SK-N-SH (cell line): ENCODE measurements around the gene ARHGEF10L. TPM values are rescaled to one million over a fixed set of nuclear protein-coding genes. Genes with fewer than 3 reads are reported as not detected.
A peak's percentile ranks its signal among the peaks of the same experiment; 100 is the strongest.
"Not testable (repeated sequence)": the region's sequence is repeated elsewhere in the genome, so short reads cannot be mapped to it uniquely, and the experiment has no call there.

Experiments used
- CTCF ChIA-PET: fragments of 300-600, 350-600 bp; formaldehyde crosslinking; extraction: SDS; loops from one replicate; lab custom pipeline; 2021; lab: Yijun Ruan, JAX
- POLR2A ChIA-PET: fragments of 350-600 bp; sonication (Branson Sonifier 250); formaldehyde crosslinking; extraction: SDS; loops from one replicate; lab custom pipeline; 2020; ENCODE audit warnings: antibody characterized with exemption, inconsistent platforms; lab: Yijun Ruan, JAX
- DNase-seq: peaks from one replicate; pipeline ENCODE4 v3.0.0; 2012
- H2AFZ ChIP-seq: fragments of 200-600 bp; sonication (generic); 2 replicates; pipeline ENCODE4 v1.8.1; 2016; ENCODE audit warnings: antibody characterized with exemption, mild to moderate bottlenecking, low read depth
- H3F3A ChIP-seq: fragments of 200-600 bp; sonication (generic); replicated peaks from 2 replicates; pipeline ENCODE3; 2016; ENCODE audit warnings: antibody characterized with exemption, mild to moderate bottlenecking; ENCODE audit not compliant: insufficient read depth
- H3K27ac ChIP-seq, 2 experiments: fragments of 200-500 bp in 1 of 2; fragments of 200-600 bp in 1 of 2; sonication (Bioruptor generic) in 1 of 2; sonication (generic), shearing (Covaris generic) in 1 of 2; 2 replicates each; pipeline versions ENCODE4 v1.5.1 to v1.6.1; 2014 to 2016; ENCODE audit warnings: low read depth in 2 of 2, inconsistent platforms in 1 of 2, low read length in 1 of 2, mild to moderate bottlenecking in 1 of 2, mixed read lengths in 1 of 2
- H3K27me3 ChIP-seq: fragments of 200-600 bp; sonication (generic), shearing (Covaris generic); 2 replicates; pipeline ENCODE4 v1.6.1; 2016; ENCODE audit warnings: mixed run types; ENCODE audit not compliant: insufficient read depth
- H3K36me3 ChIP-seq, 2 experiments: fragments of 200-500 bp in 1 of 2; fragments of 200-600 bp in 1 of 2; sonication (Bioruptor generic) in 1 of 2; sonication (generic) in 1 of 2; replicated peaks in 1 of 2; 2 replicates each; pipeline versions ENCODE3 to v1.5.1; 2014 to 2016; ENCODE audit warnings: low read length in 1 of 2, mild to moderate bottlenecking in 1 of 2; ENCODE audit not compliant: insufficient read depth in 2 of 2, control insufficient read depth in 1 of 2
- H3K4me1 ChIP-seq, 2 experiments: fragments of 200-500 bp in 1 of 2; fragments of 200-600 bp in 1 of 2; sonication (Bioruptor generic) in 1 of 2; sonication (generic), shearing (Covaris generic) in 1 of 2; 2 replicates each; pipeline versions ENCODE4 v1.5.1 to v1.6.1; 2014 to 2016; ENCODE audit warnings: low read depth in 1 of 2, low read length in 1 of 2, mixed run types in 1 of 2; ENCODE audit not compliant: insufficient read depth in 2 of 2, control insufficient read depth in 1 of 2
- H3K4me2 ChIP-seq: fragments of 200-600 bp; sonication (generic), shearing (Covaris generic); 2 replicates; pipeline ENCODE4 v1.6.1; 2017; ENCODE audit warnings: mixed run types
- H3K4me3 ChIP-seq, 2 experiments: fragments of 200-500 bp in 1 of 2; fragments of 200-600 bp in 1 of 2; sonication (Bioruptor generic) in 1 of 2; sonication (generic), shearing (Covaris generic) in 1 of 2; 2 replicates each; pipeline versions ENCODE4 v1.5.1 to v1.8.1; 2014 to 2016; ENCODE audit warnings: low read depth in 2 of 2, inconsistent platforms in 1 of 2, low read length in 1 of 2, mild to moderate bottlenecking in 1 of 2, mixed read lengths in 1 of 2, moderate library complexity in 1 of 2
- H3K79me2 ChIP-seq: fragments of 200-600 bp; sonication (generic); 2 replicates; pipeline ENCODE4 v1.8.1; 2017; ENCODE audit warnings: mild to moderate bottlenecking; ENCODE audit not compliant: insufficient read depth
- H3K9ac ChIP-seq: fragments of 200-600 bp; sonication (generic); 2 replicates; pipeline ENCODE4 v1.6.1; 2017; ENCODE audit warnings: mixed run types
- H3K9me2 ChIP-seq: fragments of 200-600 bp; sonication (generic); 2 replicates; pipeline ENCODE4 v1.6.1; 2017; ENCODE audit warnings: mixed run types
- H3K9me3 ChIP-seq: fragments of 200-600 bp; sonication (generic); 2 replicates; pipeline ENCODE4 v1.6.1; 2017; ENCODE audit warnings: mixed run types, mild to moderate bottlenecking, moderate library complexity
- H4K20me1 ChIP-seq: fragments of 200-600 bp; sonication (generic); 2 replicates; pipeline ENCODE4 v1.6.1; 2017; ENCODE audit warnings: mild to moderate bottlenecking, mixed run types; ENCODE audit not compliant: insufficient read depth
- MXI1 ChIP-seq: IDR thresholded peaks from 2 replicates; pipeline ENCODE4 v1.6.1; 2012; ENCODE audit warnings: mild to moderate bottlenecking, low read depth, low read length, improper control_type of control experiment
- NFIC ChIP-seq: IDR thresholded peaks from 2 replicates; pipeline ENCODE4 v1.4.0; 2012; ENCODE audit warnings: borderline replicate concordance
- NRF1 ChIP-seq: IDR thresholded peaks from 2 replicates; pipeline ENCODE4 v1.6.1; 2012; ENCODE audit warnings: low read depth, mild to moderate bottlenecking, low read length
- WGBS: methylation state at CpG from one replicate; pipeline ENCODE4 v1.1.6; 2017; ENCODE audit warnings: low lambda C conversion rate; 5-methylcytosine and 5-hydroxymethylcytosine counted together
- polyA plus RNA-seq, 3 experiments: library from polyadenylated mRNA; depleted of rRNA; stranded (reverse); fragments of >200 nt; gene quantifications; 2 replicates each; pipeline ENCODE4 v1.2.3, GENCODE V29; 2012
- TF ChIP-seq, protein P1 (sequence below): IDR thresholded peaks from 2 replicates; pipeline ENCODE4; 2012

Gene ARHGEF10L, protein sequence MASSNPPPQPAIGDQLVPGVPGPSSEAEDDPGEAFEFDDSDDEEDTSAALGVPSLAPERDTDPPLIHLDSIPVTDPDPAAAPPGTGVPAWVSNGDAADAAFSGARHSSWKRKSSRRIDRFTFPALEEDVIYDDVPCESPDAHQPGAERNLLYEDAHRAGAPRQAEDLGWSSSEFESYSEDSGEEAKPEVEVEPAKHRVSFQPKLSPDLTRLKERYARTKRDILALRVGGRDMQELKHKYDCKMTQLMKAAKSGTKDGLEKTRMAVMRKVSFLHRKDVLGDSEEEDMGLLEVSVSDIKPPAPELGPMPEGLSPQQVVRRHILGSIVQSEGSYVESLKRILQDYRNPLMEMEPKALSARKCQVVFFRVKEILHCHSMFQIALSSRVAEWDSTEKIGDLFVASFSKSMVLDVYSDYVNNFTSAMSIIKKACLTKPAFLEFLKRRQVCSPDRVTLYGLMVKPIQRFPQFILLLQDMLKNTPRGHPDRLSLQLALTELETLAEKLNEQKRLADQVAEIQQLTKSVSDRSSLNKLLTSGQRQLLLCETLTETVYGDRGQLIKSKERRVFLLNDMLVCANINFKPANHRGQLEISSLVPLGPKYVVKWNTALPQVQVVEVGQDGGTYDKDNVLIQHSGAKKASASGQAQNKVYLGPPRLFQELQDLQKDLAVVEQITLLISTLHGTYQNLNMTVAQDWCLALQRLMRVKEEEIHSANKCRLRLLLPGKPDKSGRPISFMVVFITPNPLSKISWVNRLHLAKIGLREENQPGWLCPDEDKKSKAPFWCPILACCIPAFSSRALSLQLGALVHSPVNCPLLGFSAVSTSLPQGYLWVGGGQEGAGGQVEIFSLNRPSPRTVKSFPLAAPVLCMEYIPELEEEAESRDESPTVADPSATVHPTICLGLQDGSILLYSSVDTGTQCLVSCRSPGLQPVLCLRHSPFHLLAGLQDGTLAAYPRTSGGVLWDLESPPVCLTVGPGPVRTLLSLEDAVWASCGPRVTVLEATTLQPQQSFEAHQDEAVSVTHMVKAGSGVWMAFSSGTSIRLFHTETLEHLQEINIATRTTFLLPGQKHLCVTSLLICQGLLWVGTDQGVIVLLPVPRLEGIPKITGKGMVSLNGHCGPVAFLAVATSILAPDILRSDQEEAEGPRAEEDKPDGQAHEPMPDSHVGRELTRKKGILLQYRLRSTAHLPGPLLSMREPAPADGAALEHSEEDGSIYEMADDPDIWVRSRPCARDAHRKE (N-terminal part only)
- 12.5 and 12.6 TPM in 2 replicates for polyA plus RNA-seq (2012; rRNA removed)
- polyA plus RNA-seq (2012; cell fraction: cytosol; rRNA removed): 3.7 and 6.3 TPM in 2 replicates
- polyA plus RNA-seq (2012; cell fraction: nucleus; rRNA removed): 35.6 and 35.9 TPM in 2 replicates

DNA sequence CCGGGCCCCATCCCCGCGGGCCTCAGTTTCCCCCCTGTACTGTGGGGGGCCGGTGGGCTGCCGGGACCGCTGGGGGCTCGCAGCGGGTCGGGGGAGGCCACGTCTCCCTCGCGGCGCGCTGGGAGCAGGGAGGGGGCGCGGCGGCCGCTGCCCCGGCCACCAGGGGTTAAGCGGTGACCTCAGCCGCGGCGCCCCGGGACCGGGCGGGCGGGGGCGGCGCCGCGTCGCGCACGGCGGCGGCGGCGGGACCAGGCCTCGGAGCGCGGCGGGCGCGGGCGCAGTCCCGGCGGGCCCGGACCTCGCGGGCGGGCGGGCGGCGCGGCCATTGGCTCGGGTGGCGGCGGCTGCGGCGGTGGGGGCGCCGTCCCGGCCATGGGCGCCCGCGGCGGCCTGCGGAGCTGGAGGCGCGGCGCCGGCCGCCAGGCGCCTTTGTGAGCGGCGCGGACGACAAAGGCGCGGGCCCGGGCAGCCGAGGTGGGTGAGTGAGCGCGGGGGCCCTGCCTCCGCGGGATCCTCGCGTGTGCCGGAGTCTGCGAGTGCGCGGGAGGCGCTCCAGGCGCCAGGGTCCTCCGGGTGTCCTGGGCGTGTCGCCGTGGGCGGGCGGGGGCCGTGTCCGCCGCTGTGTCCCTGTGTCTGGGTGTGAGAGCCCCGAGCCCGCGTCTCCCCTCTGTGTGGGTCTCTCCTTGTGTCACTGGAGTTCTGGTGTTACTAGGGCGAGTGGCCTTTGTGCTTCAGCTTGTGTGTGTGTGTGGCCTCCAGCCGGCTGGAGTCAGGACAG, at the start of gene ARHGEF10L:
Gene ARHGEF10L (plus strand): TSS at position 222 of the 778 bp plus-strand sequence. CDS start 40,898 bp downstream, outside the sequence.
- Histone ChIP-seq H3K9ac (peak within 1 kb of the TSS; percentile 91), H3K27me3 (no peaks in the 10 kb centered on the region), H3K9me2 (no peaks in the 10 kb centered on the region), H3K4me1 (peaks cover 8 to 24% of the 10 kb centered on the region in 2 experiments), H3K36me3 (no peaks in the 10 kb centered on the region), H3K4me3 (peak within 1 kb of the TSS; percentile 85 to 89), H3K79me2 (peaks cover 47% of the 10 kb centered on the region), H3K4me2 (peak within 1 kb of the TSS; percentile 95), H3F3A (peaks cover 7% of the 10 kb centered on the region), H3K9me3 (no peaks in the 10 kb centered on the region), H3K27ac (peak within 1 kb of the TSS; percentile 82 to 92), H2AFZ (peak within 1 kb of the TSS; percentile 83), H4K20me1 (no peaks in the 10 kb centered on the region)
- TF ChIP-seq, protein P1, sequence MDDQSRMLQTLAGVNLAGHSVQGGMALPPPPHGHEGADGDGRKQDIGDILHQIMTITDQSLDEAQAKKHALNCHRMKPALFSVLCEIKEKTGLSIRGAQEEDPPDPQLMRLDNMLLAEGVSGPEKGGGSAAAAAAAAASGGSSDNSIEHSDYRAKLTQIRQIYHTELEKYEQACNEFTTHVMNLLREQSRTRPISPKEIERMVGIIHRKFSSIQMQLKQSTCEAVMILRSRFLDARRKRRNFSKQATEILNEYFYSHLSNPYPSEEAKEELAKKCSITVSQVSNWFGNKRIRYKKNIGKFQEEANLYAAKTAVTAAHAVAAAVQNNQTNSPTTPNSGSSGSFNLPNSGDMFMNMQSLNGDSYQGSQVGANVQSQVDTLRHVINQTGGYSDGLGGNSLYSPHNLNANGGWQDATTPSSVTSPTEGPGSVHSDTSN: no peak
- TF ChIP-seq NFIC (no peak), NRF1 (no peak), MXI1 (peak; percentile 21; the same call in 1 of the 2 replicates)
- DNase-seq: peak; percentile 88
- POLR2A ChIA-PET: interaction anchor here (0.9 to 1.3 kb wide), 2 partner anchors 47 to 55 kb away, joined by 3 read pairs; no protein-coding TSS in a partner anchor
- CTCF ChIA-PET: interaction anchor here (0.8 to 1.2 kb wide), 2 partner anchors 32 kb away, joined by 3 read pairs; no protein-coding TSS in a partner anchor
- 0% methylated on average over 26 of the region's 108 CpGs for WGBS

DNA sequence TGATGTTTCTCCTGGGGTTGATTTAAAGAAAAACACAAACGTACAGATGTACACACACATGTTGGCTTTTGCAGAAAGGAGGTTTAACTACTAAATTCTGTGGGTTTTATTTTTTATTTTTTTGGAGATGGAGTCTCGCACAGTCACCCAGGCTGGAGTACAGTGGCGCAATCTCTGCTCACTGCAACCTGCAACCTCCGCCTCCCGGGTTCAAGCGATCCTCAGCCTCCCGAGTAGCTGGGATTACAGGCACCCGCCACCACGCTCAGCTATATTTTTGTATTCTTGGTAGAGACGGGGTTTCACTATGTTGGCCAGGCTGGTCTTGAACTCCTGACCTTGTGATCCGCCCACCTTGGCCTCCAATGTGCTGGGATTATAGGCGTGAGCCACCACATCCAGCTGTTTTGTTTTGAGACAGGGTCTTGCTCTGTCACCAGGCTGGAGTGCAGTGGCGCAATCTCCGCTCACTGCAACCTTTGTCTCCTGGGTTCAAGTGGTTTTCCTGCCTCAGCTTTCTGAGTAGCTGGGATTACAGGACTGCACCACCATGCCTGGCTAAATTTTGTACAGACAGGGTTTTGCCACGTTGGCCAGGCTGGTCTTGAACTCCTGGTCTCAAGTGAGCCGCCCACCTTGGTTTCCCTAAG, 49.6 kb upstream of the ARHGEF10L start:
- H3K4me3 ChIP-seq, DNase-seq, H3K4me2 ChIP-seq, H3K27me3 ChIP-seq, H3K27ac ChIP-seq, H3K36me3 ChIP-seq, H4K20me1 ChIP-seq, H3F3A ChIP-seq, H3K9me2 ChIP-seq, H3K4me1 ChIP-seq, H3K79me2 ChIP-seq, H3K9ac ChIP-seq, H3K9me3 ChIP-seq, H2AFZ ChIP-seq: not testable (repeated sequence)
- CTCF ChIA-PET: interaction anchor here (1.0 to 4.6 kb wide), 10 partner anchors 12 to 1091 kb away, joined by 3 to 35 read pairs (median 4); no protein-coding TSS in a partner anchor
- POLR2A ChIA-PET: interaction anchor here (1.5 kb wide), 1 partner anchor 113 kb away, joined by 3 read pairs; no protein-coding TSS in a partner anchor
- WGBS: 90% methylated on average over 16 of the region's 16 CpGs

DNA sequence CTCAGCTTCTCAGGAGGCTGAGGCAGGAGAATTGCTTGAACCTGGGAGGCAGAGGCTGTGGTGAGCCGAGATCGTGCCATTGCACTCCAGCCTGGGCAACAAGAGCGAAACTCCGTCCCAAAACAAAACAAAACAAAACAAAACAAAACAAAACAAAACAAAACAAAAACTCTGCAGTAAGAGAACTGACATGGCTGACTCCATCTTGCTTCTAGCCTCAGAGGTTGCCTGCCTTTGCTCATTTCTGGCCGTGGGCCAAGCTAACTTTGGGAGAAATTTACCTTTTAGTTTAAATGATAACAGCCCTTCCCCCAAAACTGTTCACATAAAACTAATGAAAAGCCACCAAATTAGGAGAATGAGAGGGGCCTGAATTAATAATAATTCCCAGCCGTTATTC, 48.8 kb upstream of the ARHGEF10L start:
- not testable (repeated sequence) for H3K79me2 ChIP-seq

More for the DNA sequence above, 48.8 kb upstream of the ARHGEF10L start:
- H3F3A ChIP-seq, H3K27ac ChIP-seq, H3K4me1 ChIP-seq, H3K36me3 ChIP-seq, POLR2A ChIA-PET, H3K9me3 ChIP-seq, H3K27me3 ChIP-seq, H3K4me3 ChIP-seq, H2AFZ ChIP-seq, DNase-seq, H4K20me1 ChIP-seq, H3K9ac ChIP-seq, H3K4me2 ChIP-seq, H3K9me2 ChIP-seq: not testable (repeated sequence)
- 78% methylated on average over 6 of the region's 6 CpGs for WGBS
- CTCF ChIA-PET: interaction anchor here (2.1 to 4.6 kb wide), 2 partner anchors 11 to 116 kb away, joined by 13 to 35 read pairs; no protein-coding TSS in a partner anchor
